Sigmoid colon (tissue), 4 donors: ENCODE measurements around the gene AHI1.

ENCODE experiments used
- POLR2A ChIP-seq, 2 donors: fragments of 450-650 bp; IDR thresholded peaks; one replicate each; pipeline ENCODE4 v1.6.1; 2016; ENCODE audit warnings: antibody characterized with exemption in 2 of 2, mild to moderate bottlenecking in 2 of 2, moderate library complexity in 2 of 2
- POLR2AphosphoS5 ChIP-seq, 4 donors: sonication (generic); formaldehyde crosslinking; IDR thresholded peaks; one replicate each; pipeline ENCODE4 v1.6.1; 2017; ENCODE audit warnings: antibody characterized with exemption in 4 of 4

DNA sequence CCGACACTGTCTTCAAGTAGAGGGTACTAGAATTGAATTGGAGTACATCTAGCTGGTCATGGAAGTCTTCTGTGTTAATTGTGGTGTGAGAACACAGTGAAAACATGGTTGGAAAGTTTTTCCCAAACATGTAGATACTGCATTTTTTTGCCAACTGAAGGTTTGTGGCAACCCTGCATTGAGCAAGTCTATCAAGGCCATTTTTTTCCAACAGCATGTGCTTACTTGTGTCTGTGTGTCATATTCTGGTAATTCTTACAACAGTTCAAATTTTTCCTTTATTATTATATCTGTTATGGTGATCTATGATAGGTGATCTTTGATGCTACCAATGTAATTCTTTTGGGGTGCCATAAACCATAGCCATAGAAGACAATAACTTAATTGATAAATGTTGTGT, 169.4 kb downstream of the AHI1 start:
- TF ChIP-seq POLR2AphosphoS5 (IDR thresholded peaks at IDR 0.05) (no peak), POLR2A (IDR thresholded peaks at IDR 0.05) (no peak)
